ENCODE data around the gene EEA1. TPM values are rescaled to one million over a fixed set of nuclear protein-coding genes. Genes with fewer than 3 reads are reported as not detected.

The EEA1 gene
- total RNA-seq, 3 donors from 2014 or later = 34.2 to 35.8 (median 34.6) TPM

- DNase-seq (no peak), ATAC-seq (no peak)
- no peaks in the 10 kb centered on the region for H3K9me3 ChIP-seq
- no peak for TF ChIP-seq CTCF (IDR thresholded peaks at IDR 0.05)
- H3K4me1 ChIP-seq (ENCODE audit: low read depth) = no peaks in the 10 kb centered on the region
- intact Hi-C loops (cut with DNase I, micrococcal nuclease) = no loop called here
- H3K4me3 ChIP-seq = no peak overlapping the region
- no peaks in the 10 kb centered on the region for H3K36me3 ChIP-seq (ENCODE audit: low read depth)
These were observed 186.1 kb downstream of the EEA1 start for GRCh38 chr12:92743026-92743425.

- Histone ChIP-seq H3K4me3 (no peak overlapping the region), H3K36me3 (ENCODE audit: low read depth) (no peaks in the 10 kb centered on the region), H3K4me1 (ENCODE audit: low read depth) (no peaks in the 10 kb centered on the region), H3K9me3 (no peaks in the 10 kb centered on the region)
- DNase-seq (no peak), ATAC-seq (no peak)
- intact Hi-C loops (cut with DNase I, micrococcal nuclease) = no loop called here
- TF ChIP-seq CTCF (IDR thresholded peaks at IDR 0.05) = no peak
These were observed 188.7 kb downstream of the EEA1 start for GRCh38 chr12:92740411-92740810.

GRCh38 chr12:92739113-92739512, 190.0 kb downstream of the EEA1 start:
- intact Hi-C loops (cut with DNase I, micrococcal nuclease) = no loop called here
- ATAC-seq = no peak
- no peak for DNase-seq
- TF ChIP-seq CTCF (IDR thresholded peaks at IDR 0.05) = no peak
- no peak overlapping the region for H3K4me3 ChIP-seq
- no peaks in the 10 kb centered on the region for H3K9me3 ChIP-seq
- no peaks in the 10 kb centered on the region for H3K4me1 ChIP-seq (ENCODE audit: low read depth)
- no peaks in the 10 kb centered on the region for H3K36me3 ChIP-seq (ENCODE audit: low read depth)

- Histone ChIP-seq H3K9me3 (no peaks in the 10 kb centered on the region), H3K4me1 (ENCODE audit: low read depth) (no peaks in the 10 kb centered on the region), H3K36me3 (ENCODE audit: low read depth) (no peaks in the 10 kb centered on the region), H3K4me3 (no peak overlapping the region)
- intact Hi-C loops (cut with DNase I, micrococcal nuclease) = no loop called here
- ATAC-seq (no peak), DNase-seq (no peak)
- TF ChIP-seq CTCF (IDR thresholded peaks at IDR 0.05) = no peak
These were observed 190.9 kb downstream of the EEA1 start for GRCh38 chr12:92737855-92738850.

GRCh38 chr12:92736605-92737004, 192.5 kb downstream of the EEA1 start:
- Histone ChIP-seq H3K9me3 (no peaks in the 10 kb centered on the region), H3K36me3 (ENCODE audit: low read depth) (no peaks in the 10 kb centered on the region), H3K4me3 (no peak overlapping the region), H3K4me1 (ENCODE audit: low read depth) (no peaks in the 10 kb centered on the region)
- intact Hi-C loops (cut with DNase I, micrococcal nuclease) = no loop called here
- no peak for DNase-seq
- no peak for ATAC-seq
- TF ChIP-seq CTCF (IDR thresholded peaks at IDR 0.05) = no peak
